Effector memory CD8-positive, alpha-beta T cell (primary cell): Measurements from ENCODE around the gene SLC9A8.
"Not testable (repeated sequence)": the region's sequence is repeated elsewhere in the genome, so short reads cannot be mapped to it uniquely, and the experiment has no call there.

Experiments used
- ATAC-seq: fragments of 150-1000 bp; cut with Tn5 transposase; replicated peaks from 2 replicates; pipeline ENCODE4 v1.10.0; 2021; ENCODE audit warnings: mild to moderate bottlenecking, moderate library complexity
- DNase-seq, 3 experiments: peaks; one replicate each; pipeline ENCODE4 v3.0.0; 2021
- H3K27ac Mint-ChIP-seq, 2 donors: one replicate each; pipeline ENCODE4 v1.8.0; 2022; ENCODE audit warnings: mild to moderate bottlenecking in 2 of 2, mixed read lengths in 2 of 2, moderate library complexity in 2 of 2
- H3K27me3 Mint-ChIP-seq, 2 donors: one replicate each; pipeline ENCODE4 v1.8.0; 2022; ENCODE audit warnings: mixed read lengths in 2 of 2
- H3K36me3 Mint-ChIP-seq: one replicate; pipeline ENCODE4 v1.8.0; 2022; ENCODE audit warnings: mild to moderate bottlenecking, moderate library complexity, mixed read lengths; ENCODE audit not compliant: insufficient read depth
- H3K4me1 Mint-ChIP-seq, 2 donors: one replicate each; pipeline ENCODE4 v1.8.0; 2022; ENCODE audit warnings: low read depth in 2 of 2, mixed read lengths in 2 of 2
- H3K4me3 Mint-ChIP-seq, 2 donors: one replicate each; pipeline ENCODE4 v1.8.0; 2022; ENCODE audit warnings: mild to moderate bottlenecking in 2 of 2, mixed read lengths in 2 of 2, moderate library complexity in 2 of 2
- H3K9me3 Mint-ChIP-seq, 2 donors: one replicate each; pipeline ENCODE4 v1.8.0; 2022; ENCODE audit warnings: mixed read lengths in 2 of 2

Gene SLC9A8

DNA sequence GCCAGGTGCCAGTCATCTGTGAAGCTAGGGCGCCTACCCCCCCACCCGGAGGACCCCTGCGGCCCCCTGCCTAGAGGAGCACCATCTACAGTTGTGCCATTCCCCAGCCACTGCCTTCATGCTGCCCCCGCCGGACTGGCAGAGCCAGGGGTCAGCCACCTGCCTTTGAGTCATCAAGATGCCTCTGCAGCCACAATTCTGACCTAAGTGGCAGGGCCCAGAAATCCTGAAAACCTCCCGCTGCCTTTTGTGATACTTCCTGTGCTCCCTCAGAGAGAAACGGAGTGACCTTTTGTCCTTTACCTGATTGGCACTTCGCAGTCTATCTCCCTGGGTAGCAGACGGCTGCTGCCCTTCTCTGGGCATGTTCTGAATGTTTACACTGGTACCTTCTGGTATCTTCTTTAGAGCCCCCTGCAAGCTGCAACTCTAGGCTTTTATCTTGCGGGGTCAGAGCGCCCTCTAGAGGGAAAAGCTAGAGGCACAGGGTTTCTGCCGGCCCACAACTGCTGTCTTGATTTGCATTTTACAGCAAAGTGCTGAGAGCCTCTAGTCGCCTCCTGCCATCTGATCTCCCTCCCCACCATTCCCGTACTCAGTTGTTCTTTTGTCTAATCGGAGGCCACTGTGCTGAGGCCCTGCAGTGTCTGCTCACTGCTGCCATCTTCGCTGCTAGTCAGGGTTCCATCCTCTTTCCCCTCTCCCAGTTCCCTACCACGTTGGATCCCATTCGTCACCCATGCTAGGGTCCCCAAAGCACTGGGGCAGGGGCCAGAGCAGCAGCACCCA is 75.8 kb downstream of the SLC9A8 start:
- peaks cover 50% of the 10 kb centered on the region for H3K36me3 Mint-ChIP-seq

GRCh38 chr20:49889001-49889934 is 76.6 kb downstream of the SLC9A8 start:
- H3K36me3 Mint-ChIP-seq = peaks cover 43% of the 10 kb centered on the region
- H3K4me1 Mint-ChIP-seq = peaks cover 25 to 29% of the 10 kb centered on the region in 2 donors
- no peak for ATAC-seq
- H3K9me3 Mint-ChIP-seq = no peaks in the 10 kb centered on the region
- peak overlapping the region; percentile 52 to 83 for H3K27ac Mint-ChIP-seq
- no peaks in the 10 kb centered on the region for H3K27me3 Mint-ChIP-seq
- H3K4me3 Mint-ChIP-seq = no peak overlapping the region
- no peak for DNase-seq

More for the DNA sequence above, 75.8 kb downstream of the SLC9A8 start:
- no peaks in the 10 kb centered on the region for H3K9me3 Mint-ChIP-seq
- H3K27me3 Mint-ChIP-seq = no peaks in the 10 kb centered on the region
- peak overlapping the region; percentile 52 to 83 for H3K27ac Mint-ChIP-seq
- ATAC-seq = peak; percentile 76
- peaks cover 17 to 20% of the 10 kb centered on the region in 2 donors for H3K4me1 Mint-ChIP-seq
- DNase-seq = peak; percentile 55 to 63 (median 59)
- H3K4me3 Mint-ChIP-seq = no peak overlapping the region

- H3K27me3 Mint-ChIP-seq = no peaks in the 10 kb centered on the region
- no peaks in the 10 kb centered on the region for H3K9me3 Mint-ChIP-seq
- H3K4me1 Mint-ChIP-seq = peaks cover 28 to 30% of the 10 kb centered on the region in 2 donors
- peaks cover 41% of the 10 kb centered on the region for H3K36me3 Mint-ChIP-seq
- DNase-seq (no peak), ATAC-seq (no peak)
- H3K27ac Mint-ChIP-seq = peak overlapping the region; percentile 17 to 52
- no peak overlapping the region for H3K4me3 Mint-ChIP-seq
Measured at GRCh38 chr20:49889935-49890333, 77.3 kb downstream of the SLC9A8 start.

- ATAC-seq = no peak
- peak overlapping the region in 1 of 2 donors; percentile 49 for H3K27ac Mint-ChIP-seq
- DNase-seq = no peak
- H3K9me3 Mint-ChIP-seq = no peaks in the 10 kb centered on the region
- H3K4me3 Mint-ChIP-seq = no peak overlapping the region
- peaks cover 28 to 30% of the 10 kb centered on the region in 2 donors for H3K4me1 Mint-ChIP-seq
- H3K27me3 Mint-ChIP-seq = no peaks in the 10 kb centered on the region
- H3K36me3 Mint-ChIP-seq = peaks cover 44% of the 10 kb centered on the region
Measured at GRCh38 chr20:49890471-49891361, 78.1 kb downstream of the SLC9A8 start.

DNA sequence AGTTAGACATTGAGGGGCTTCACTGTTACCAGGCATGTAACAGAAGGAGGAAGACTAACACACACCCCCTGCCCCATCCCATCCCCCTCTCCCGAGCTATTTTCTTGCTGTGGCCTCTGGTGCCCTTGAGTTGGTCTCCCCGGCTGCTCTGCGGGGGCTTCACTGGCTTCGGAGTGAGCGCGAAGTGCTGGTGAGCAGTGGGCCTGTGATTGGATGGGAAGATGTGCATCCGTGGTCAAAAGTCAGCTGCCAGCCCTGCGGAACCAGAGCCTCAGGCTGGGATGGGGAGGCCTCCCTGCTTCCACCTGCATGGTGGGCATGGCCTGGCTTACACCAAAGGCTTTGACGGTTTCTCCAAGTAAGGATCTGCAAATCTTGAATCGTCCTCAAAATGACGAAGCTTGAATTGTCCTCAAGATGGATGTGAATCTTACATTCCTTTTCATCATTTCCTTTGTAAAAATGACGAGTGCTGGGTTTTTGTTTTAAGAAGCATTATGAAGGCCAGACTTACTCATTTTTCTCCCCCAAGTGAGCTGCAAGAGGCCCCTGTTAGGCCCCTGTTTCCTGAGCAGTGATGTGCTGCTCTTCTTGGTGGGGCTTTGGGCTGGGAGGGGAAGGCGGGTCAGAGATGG is 79.0 kb downstream of the SLC9A8 start:
- Mint-ChIP-seq H3K27ac (peak overlapping the region in 1 of 2 donors; percentile 49), H3K27me3 (no peaks in the 10 kb centered on the region), H3K4me1 (peaks cover 28 to 30% of the 10 kb centered on the region in 2 donors), H3K9me3 (no peaks in the 10 kb centered on the region), H3K4me3 (no peak overlapping the region), H3K36me3 (peaks cover 39% of the 10 kb centered on the region)
- ATAC-seq = no peak
- no peak for DNase-seq

- Mint-ChIP-seq H3K36me3 (peaks cover 36% of the 10 kb centered on the region), H3K4me3 (peak overlapping the region; percentile 58 to 71), H3K4me1 (peaks cover 28 to 30% of the 10 kb centered on the region in 2 donors), H3K27ac (no peak overlapping the region), H3K27me3 (no peaks in the 10 kb centered on the region), H3K9me3 (no peaks in the 10 kb centered on the region)
- ATAC-seq (no peak), DNase-seq (no peak)
Measured at GRCh38 chr20:49892260-49892659, 79.6 kb downstream of the SLC9A8 start.

GRCh38 chr20:49892817-49893216 is 80.2 kb downstream of the SLC9A8 start:
- Mint-ChIP-seq H3K4me1 (peaks cover 28 to 30% of the 10 kb centered on the region in 2 donors), H3K4me3 (peak overlapping the region; percentile 58 to 71), H3K36me3 (peaks cover 30% of the 10 kb centered on the region), H3K27ac (peak overlapping the region; percentile 68 to 78), H3K9me3 (no peaks in the 10 kb centered on the region), H3K27me3 (no peaks in the 10 kb centered on the region)
- no peak for ATAC-seq
- no peak for DNase-seq

DNA sequence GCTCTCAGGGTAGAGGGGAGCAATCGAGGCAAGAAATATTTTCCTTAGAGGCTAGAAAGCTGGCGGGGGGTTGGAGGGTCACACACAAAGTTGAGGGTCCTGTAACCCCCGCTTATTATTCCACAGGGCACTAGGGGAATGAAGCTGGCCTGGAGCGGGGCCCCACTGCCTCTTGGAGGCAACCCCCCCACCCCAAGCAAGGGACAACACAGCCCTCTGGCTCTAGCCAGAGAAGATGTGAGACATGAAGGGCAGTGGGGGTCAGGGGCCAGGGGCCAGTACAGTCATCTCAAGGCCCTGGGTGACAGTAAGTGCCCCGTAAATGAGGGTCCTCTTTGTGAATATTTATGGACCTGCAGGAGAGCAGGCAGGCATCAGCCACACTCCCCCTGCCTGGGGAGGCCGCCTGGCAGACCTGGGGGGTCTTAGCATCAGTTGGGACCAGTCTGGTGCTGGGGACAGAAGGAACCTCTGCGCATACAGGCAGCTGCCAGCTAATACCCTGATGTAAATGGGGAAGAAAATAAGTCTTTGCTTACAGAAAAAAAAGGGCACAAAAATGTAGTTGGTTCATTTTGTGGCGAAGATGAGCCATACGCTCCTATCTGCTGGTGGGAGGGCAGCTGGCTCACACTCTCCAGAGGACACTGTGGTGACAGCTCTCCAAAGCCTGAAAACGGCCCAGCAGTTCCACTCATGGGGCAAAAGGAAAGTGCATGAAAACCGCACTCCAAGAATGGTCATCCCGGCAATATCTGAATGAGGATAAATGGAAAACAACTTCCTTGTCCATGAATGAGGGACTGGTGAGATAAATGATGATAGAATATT is 80.8 kb downstream of the SLC9A8 start:
- DNase-seq (no peak), ATAC-seq (peak; percentile 54)
- H3K27ac Mint-ChIP-seq = peak overlapping the region; percentile 78 to 82
- H3K27me3 Mint-ChIP-seq = no peaks in the 10 kb centered on the region
- H3K36me3 Mint-ChIP-seq = peaks cover 24% of the 10 kb centered on the region
- H3K4me1 Mint-ChIP-seq = peaks cover 25 to 27% of the 10 kb centered on the region in 2 donors
- H3K9me3 Mint-ChIP-seq = no peaks in the 10 kb centered on the region
- H3K4me3 Mint-ChIP-seq = peak overlapping the region; percentile 71 to 74

GRCh38 chr20:49894073-49894470 is 81.4 kb downstream of the SLC9A8 start:
- Mint-ChIP-seq H3K27me3 (no peaks in the 10 kb centered on the region), H3K9me3 (no peaks in the 10 kb centered on the region), H3K4me1 (peaks cover 21 to 24% of the 10 kb centered on the region in 2 donors), H3K4me3 (peak overlapping the region; percentile 71 to 74), H3K36me3 (peaks cover 20% of the 10 kb centered on the region), H3K27ac (peak overlapping the region; percentile 78 to 82)
- ATAC-seq (peak; percentile 56), DNase-seq (no peak)

GRCh38 chr20:49895474-49896093 is 83.0 kb downstream of the SLC9A8 start:
- H3K4me3 Mint-ChIP-seq, ATAC-seq, H3K36me3 Mint-ChIP-seq, H3K27me3 Mint-ChIP-seq, DNase-seq, H3K9me3 Mint-ChIP-seq: not testable (repeated sequence)
- peaks cover 20% of the 10 kb centered on the region in 2 donors for H3K4me1 Mint-ChIP-seq
- H3K27ac Mint-ChIP-seq = peak overlapping the region in 1 of 2 donors; percentile 29

DNA sequence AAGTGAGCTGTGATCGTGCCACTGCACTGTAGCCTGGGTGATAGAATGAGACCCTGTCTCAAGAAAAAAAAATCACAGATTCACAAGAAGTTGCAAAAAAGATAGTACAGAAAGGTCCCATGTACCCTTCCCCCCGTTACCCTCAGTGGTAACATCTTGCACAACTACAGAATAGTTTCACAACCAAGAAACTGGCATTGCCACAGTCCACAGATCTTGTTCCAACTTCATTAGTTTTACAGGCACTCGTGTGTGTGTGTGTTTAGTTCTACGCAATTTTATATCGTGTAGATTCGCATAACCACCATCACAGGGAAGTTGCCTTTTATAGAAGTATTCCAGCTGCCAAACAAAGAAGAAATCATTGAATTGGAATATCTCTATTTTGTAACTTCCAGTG is 83.6 kb downstream of the SLC9A8 start:
- Mint-ChIP-seq H3K27me3 (no peaks in the 10 kb centered on the region), H3K9me3 (no peaks in the 10 kb centered on the region), H3K4me1 (peaks cover 20% of the 10 kb centered on the region in 2 donors), H3K27ac (no peak overlapping the region), H3K4me3 (no peak overlapping the region), H3K36me3 (peaks cover 6% of the 10 kb centered on the region)
- DNase-seq = no peak
- ATAC-seq = no peak
